IMR-90 (cell line): ENCODE measurements around the gene INTS12. TPM values are rescaled to one million over a fixed set of nuclear protein-coding genes. Genes with fewer than 3 reads are reported as not detected.

ENCODE experiments used
- ATAC-seq: fragments of 200-7000 bp; cut with Tn5 transposase; 2 replicates; pipeline ENCODE4 v1.9.1; 2020; ENCODE audit warnings: low read depth, mild to moderate bottlenecking, moderate library complexity
- BruUV-seq: library from RNA; stranded (reverse); fragments of 400-500 nt; replicated peaks from 2 replicates; lab custom pipeline; 2021; lab: Mats Ljungman, UMichigan
- CTCF ChIA-PET: fragments of 300-600 bp; formaldehyde crosslinking; extraction: SDS; loops from one replicate; lab custom pipeline; 2021; ENCODE audit warnings: antibody characterized with exemption; lab: Yijun Ruan, JAX
- POLR2A ChIA-PET: fragments of 300-600 bp; sonication (Branson Sonifier 250); formaldehyde crosslinking; loops from one replicate; lab custom pipeline; 2022; ENCODE audit warnings: antibody characterized with exemption; ENCODE audit not compliant: unreplicated experiment; lab: Charles Lee
- DNase-seq: peaks from one replicate; pipeline ENCODE4 v3.0.0; 2013
- H2AFZ ChIP-seq: replicated peaks from 2 replicates; pipeline ENCODE3; 2013; ENCODE audit warnings: low read length, mild to moderate bottlenecking; ENCODE audit not compliant: poor library complexity
- H2AK5ac ChIP-seq: 2 replicates; pipeline ENCODE4 v1.6.1; 2013; ENCODE audit warnings: low read depth, low read length, inconsistent platforms
- H2AK9ac ChIP-seq: replicated peaks from 2 replicates; pipeline ENCODE3; 2013; ENCODE audit warnings: mild to moderate bottlenecking, low read depth, low read length, moderate library complexity; ENCODE audit not compliant: poor library complexity
- H2BK120ac ChIP-seq: 2 replicates; pipeline ENCODE4 v1.6.1; 2013; ENCODE audit warnings: low read depth, low read length, inconsistent platforms
- H2BK15ac ChIP-seq: 3 replicates; pipeline ENCODE4 v1.6.1; 2013; ENCODE audit warnings: low read depth, low read length, inconsistent platforms
- H2BK20ac ChIP-seq: 2 replicates; pipeline ENCODE4 v1.6.1; 2013; ENCODE audit warnings: low read depth, mild to moderate bottlenecking, inconsistent platforms, low read length, moderate library complexity
- H2BK5ac ChIP-seq: 2 replicates; pipeline ENCODE4 v1.6.1; 2013; ENCODE audit warnings: mild to moderate bottlenecking, low read depth, low read length, inconsistent platforms; ENCODE audit not compliant: poor library complexity, severe bottlenecking
- H3K14ac ChIP-seq: replicated peaks from 2 replicates; pipeline ENCODE4 v1.6.1; 2013; ENCODE audit warnings: low read depth, low read length, inconsistent platforms
- H3K18ac ChIP-seq: 2 replicates; pipeline ENCODE4 v1.6.1; 2013; ENCODE audit warnings: low read depth, low read length, control low read depth
- H3K23ac ChIP-seq: 2 replicates; pipeline ENCODE4 v1.6.1; 2013; ENCODE audit warnings: low read depth, low read length, inconsistent platforms
- H3K27ac ChIP-seq: 2 replicates; pipeline ENCODE4 v1.5.1; 2013; ENCODE audit warnings: mild to moderate bottlenecking, control low read depth, low read length; ENCODE audit not compliant: insufficient read depth
- H3K27me3 ChIP-seq: 2 replicates; pipeline ENCODE4 v1.6.1; 2013; ENCODE audit warnings: low read length; ENCODE audit not compliant: control insufficient read depth, insufficient read depth
- H3K36me3 ChIP-seq: 2 replicates; pipeline ENCODE4 v1.6.1; 2013; ENCODE audit warnings: low read length, mixed read lengths; ENCODE audit not compliant: control insufficient read depth, insufficient read depth
- H3K4ac ChIP-seq: 2 replicates; pipeline ENCODE4 v1.6.1; 2013; ENCODE audit warnings: low read depth, low read length, inconsistent platforms
- H3K4me1 ChIP-seq: 2 replicates; pipeline ENCODE4 v1.6.1; 2013; ENCODE audit warnings: low read length, mixed read lengths; ENCODE audit not compliant: control insufficient read depth, insufficient read depth
- H3K4me2 ChIP-seq: 2 replicates; pipeline ENCODE4 v1.6.1; 2013; ENCODE audit warnings: low read depth, mild to moderate bottlenecking, control low read depth, low read length, moderate library complexity
- H3K4me3 ChIP-seq: 2 replicates; pipeline ENCODE4 v1.5.1; 2013; ENCODE audit warnings: low read depth, mild to moderate bottlenecking, control low read depth, low read length, moderate library complexity; ENCODE audit not compliant: insufficient read depth
- H3K56ac ChIP-seq: 2 replicates; pipeline ENCODE4 v1.6.1; 2013; ENCODE audit warnings: low read length, inconsistent platforms; ENCODE audit not compliant: insufficient read depth; ENCODE audit errors: extremely low read depth
- H3K79me1 ChIP-seq, 2 experiments: 2 replicates each; pipeline ENCODE4 v1.6.1; 2013; ENCODE audit warnings: low read length in 2 of 2, inconsistent platforms in 1 of 2, low read depth in 1 of 2
- H3K9ac ChIP-seq: 2 replicates; pipeline ENCODE4 v1.6.1; 2013; ENCODE audit warnings: low read depth, low read length, control low read depth
- H3K9me1 ChIP-seq: 2 replicates; pipeline ENCODE4 v1.6.1; 2013; ENCODE audit warnings: low read length, inconsistent platforms; ENCODE audit not compliant: insufficient read depth
- H3K9me3 ChIP-seq: 2 replicates; pipeline ENCODE4 v1.6.1; 2013; ENCODE audit warnings: low read length; ENCODE audit not compliant: control insufficient read depth, insufficient read depth
- H4K20me1 ChIP-seq: 2 replicates; pipeline ENCODE4 v1.6.1; 2013; ENCODE audit warnings: low read length, inconsistent platforms; ENCODE audit not compliant: insufficient read depth
- H4K5ac ChIP-seq: 2 replicates; pipeline ENCODE4 v1.6.1; 2013; ENCODE audit warnings: mild to moderate bottlenecking, low read depth, low read length, control low read depth
- H4K8ac ChIP-seq, 2 experiments: 2 replicates each; pipeline ENCODE4 v1.6.1; 2013; ENCODE audit warnings: low read depth in 2 of 2, low read length in 2 of 2, control low read depth in 1 of 2, inconsistent platforms in 1 of 2
- H4K91ac ChIP-seq: 2 replicates; pipeline ENCODE4 v1.6.1; 2013; ENCODE audit warnings: low read depth, low read length, inconsistent platforms; ENCODE audit not compliant: insufficient read depth
- CEBPB ChIP-seq: IDR thresholded peaks from 2 replicates; pipeline ENCODE4 v1.6.1; 2012; ENCODE audit warnings: low read depth, low read length, improper control_type of control experiment
- ELK1 ChIP-seq: fragments of 150-350 bp; IDR thresholded peaks from 2 replicates; pipeline ENCODE4 v1.6.1; 2016; ENCODE audit warnings: low read depth, mild to moderate bottlenecking, low read length, moderate library complexity, borderline replicate concordance
- MAFK ChIP-seq: IDR thresholded peaks from 2 replicates; pipeline ENCODE4 v1.6.1; 2012; ENCODE audit warnings: low read depth, low read length, improper control_type of control experiment
- POLR2A ChIP-seq: IDR thresholded peaks from 2 replicates; pipeline ENCODE4 v1.6.1; 2012; ENCODE audit warnings: mild to moderate bottlenecking, low read depth, low read length
- RAD21 ChIP-seq: IDR thresholded peaks from 2 replicates; pipeline ENCODE4 v1.6.1; 2012; ENCODE audit warnings: low read length, improper control_type of control experiment
- RCOR1 ChIP-seq: IDR thresholded peaks from 2 replicates; pipeline ENCODE4 v1.6.1; 2012; ENCODE audit warnings: mild to moderate bottlenecking, low read length, improper control_type of control experiment; ENCODE audit not compliant: insufficient replicate concordance
- WGBS, 2 experiments: methylation state at CpG; one replicate each; pipeline versions ENCODE4 v1.1.5 to v1.1.7; 2013; ENCODE audit warnings: missing lambda C conversion rate in 2 of 2; ENCODE audit not compliant: insufficient read length in 1 of 2; ENCODE audit errors: extremely low coverage in 2 of 2; 5-methylcytosine and 5-hydroxymethylcytosine counted together
- dilution Hi-C: fragments of 300-500 bp; cut with HindIII; formaldehyde crosslinking; loops from one replicate; pipeline ENCODE4 v1.14.3; 2018; ENCODE audit warnings: low sequenced_read_pairs; ENCODE audit not compliant: unreplicated experiment
- in situ Hi-C: fragments of 300-500 bp; cut with MboI; formaldehyde crosslinking; loops from 3 replicates; pipeline ENCODE4 v1.14.3; 2019; ENCODE audit warnings: low sequenced_read_pairs, inconsistent platforms, mixed read lengths
- intact Hi-C: fragments of 100-400 bp; cut with micrococcal nuclease; formaldehyde crosslinking; loops from 2 replicates; pipeline ENCODE4 v1.10.0; 2022
- polyA plus RNA-seq, 3 experiments: library from polyadenylated mRNA; depleted of rRNA; stranded (reverse); fragments of >200 nt; gene quantifications; 2 replicates each; pipeline ENCODE4 v1.2.3, GENCODE V29; 2012; ENCODE audit warnings: low replicate concordance in 1 of 3
- total RNA-seq: library from RNA; depleted of rRNA; stranded (reverse); fragments of >200 nt; gene quantifications from 2 replicates; pipeline ENCODE4 v1.2.3, GENCODE V29; 2012

INTS12 gene
- total and polyA plus RNA-seq, 2 of the 4 experiments (the other 2 are of a cell fraction): 27.5 to 36.0 TPM

- Histone ChIP-seq H2AK5ac (no peak overlapping the region), H3K27me3 (no peaks in the 10 kb centered on the region), H3K4me2 (no peak overlapping the region), H4K8ac (no peak overlapping the region), H2BK5ac (no peak overlapping the region), H2BK120ac (no peak overlapping the region), H3K9me1 (0 out of 2 replicates have a peak, but pooled peaks cover 3% of the 10 kb centered on the region), H3K27ac (no peak overlapping the region), H3K4me1 (no peaks in the 10 kb centered on the region), H4K20me1 (no peaks in the 10 kb centered on the region), H3K18ac (no peak overlapping the region), H2AK9ac (no peak overlapping the region), H4K91ac (no peak overlapping the region), H3K14ac (no peak overlapping the region), H3K4me3 (no peak overlapping the region), H3K56ac (no peak overlapping the region), H2BK20ac (no peak overlapping the region), H3K9ac (no peak overlapping the region), H3K79me1 (no peaks in the 10 kb centered on the region; a peak in 1 of 4 replicates), H3K9me3 (no peaks in the 10 kb centered on the region), H2AFZ (no peak overlapping the region), H3K23ac (no peak overlapping the region), H3K36me3 (peaks cover 17% of the 10 kb centered on the region), H2BK15ac (no peak overlapping the region), H4K5ac (no peak overlapping the region), H3K4ac (no peak overlapping the region)
- no TSS peak for BruUV-seq
- ChIA-PET POLR2A (no interaction called here), CTCF (no interaction called here)
- WGBS, 2 experiments: no CpG with 5 or more reads among the region's 2 CpGs
- in situ Hi-C loops: no loop called here
- dilution Hi-C loops: no loop called here
- intact Hi-C loops: no loop called here
- TF ChIP-seq ELK1 (no peak), RCOR1 (no peak), MAFK (no peak), CEBPB (no peak), RAD21 (no peak), POLR2A (no peak)
- no peak for DNase-seq
- no peak for ATAC-seq
Measured at GRCh38 chr4:105686571-105686970, 21.9 kb downstream of the INTS12 start.
